DMS114 treated with DMSO at 0.1 percent for 48 hours (cell line): ENCODE results near the gene STK38L.

Source experiments
- DNase-seq: peaks from one replicate; lab custom pipeline; 2025; ENCODE audit not compliant: unreplicated experiment; lab: John Stamatoyannopoulos, UW

STK38L gene

GRCh38 chr12:27309995-27310315 is 65.9 kb downstream of the STK38L start:
- no peak for DNase-seq

- no peak for DNase-seq
Observed at GRCh38 chr12:27316947-27317346, 72.9 kb downstream of the STK38L start.

GRCh38 chr12:27319409-27319808 is 75.3 kb downstream of the STK38L start:
- no peak for DNase-seq

- no peak for DNase-seq
Observed at GRCh38 chr12:27319848-27320247, 75.8 kb downstream of the STK38L start.

- DNase-seq, result no peak
Observed at GRCh38 chr12:27324530-27324929, 80.4 kb downstream of the STK38L start.

GRCh38 chr12:27330846-27331245 is 86.8 kb downstream of the STK38L start:
- DNase-seq, result no peak

GRCh38 chr12:27331291-27331926 is 87.3 kb downstream of the STK38L start:
- DNase-seq, result no peak

GRCh38 chr12:27331927-27332324 is 87.8 kb downstream of the STK38L start:
- DNase-seq, result no peak

- no peak for DNase-seq
Observed at GRCh38 chr12:27332407-27332713, 88.3 kb downstream of the STK38L start.

GRCh38 chr12:27332714-27333402 is 88.8 kb downstream of the STK38L start, which contains the start of gene BMAL2:
TSS of gene BMAL2 (plus strand) at chr12:27332836. CDS start at chr12:27333073, 237 bp downstream.
- DNase-seq, result peak; percentile 11

GRCh38 chr12:27333403-27334009 is 89.4 kb downstream of the STK38L start:
- DNase-seq, result peak; percentile 19

GRCh38 chr12:27334042-27334720 is 90.1 kb downstream of the STK38L start:
- no peak for DNase-seq

GRCh38 chr12:27334721-27335082 is 90.6 kb downstream of the STK38L start:
- no peak for DNase-seq

GRCh38 chr12:27335364-27336281 is 91.5 kb downstream of the STK38L start:
- no peak for DNase-seq

GRCh38 chr12:27336282-27336653 is 92.2 kb downstream of the STK38L start:
- no peak for DNase-seq

- DNase-seq, result no peak
Observed at GRCh38 chr12:27337376-27337775, 93.3 kb downstream of the STK38L start.

GRCh38 chr12:27338473-27338872 is 94.4 kb downstream of the STK38L start:
- no peak for DNase-seq

- no peak for DNase-seq
Observed at GRCh38 chr12:27340971-27341370, 96.9 kb downstream of the STK38L start.

- DNase-seq, result no peak
Observed at GRCh38 chr12:27342536-27342935, 98.5 kb downstream of the STK38L start.

- DNase-seq, result no peak
Observed at GRCh38 chr12:27343255-27344000, 99.3 kb downstream of the STK38L start.
